Upper lobe of left lung (tissue), 4 donors: Measurements from ENCODE around the gene ITPKC.

Source experiments
- EP300 ChIP-seq, 4 donors: sonication (generic); formaldehyde crosslinking; IDR thresholded peaks; one replicate each; pipeline ENCODE4 v1.5.1; 2017; ENCODE audit warnings: antibody characterized with exemption in 4 of 4, control low read depth in 2 of 4
- TF ChIP-seq, protein P1 (sequence below), 6 experiments: fragments of 450-650 bp in 4 of 6; fragments of 200-600 bp in 2 of 6; sonication (generic) in 2 of 6; IDR thresholded peaks; one replicate each; pipeline ENCODE4 v1.5.1; 2016 to 2019; ENCODE audit warnings: antibody characterized with exemption in 6 of 6

DNA sequence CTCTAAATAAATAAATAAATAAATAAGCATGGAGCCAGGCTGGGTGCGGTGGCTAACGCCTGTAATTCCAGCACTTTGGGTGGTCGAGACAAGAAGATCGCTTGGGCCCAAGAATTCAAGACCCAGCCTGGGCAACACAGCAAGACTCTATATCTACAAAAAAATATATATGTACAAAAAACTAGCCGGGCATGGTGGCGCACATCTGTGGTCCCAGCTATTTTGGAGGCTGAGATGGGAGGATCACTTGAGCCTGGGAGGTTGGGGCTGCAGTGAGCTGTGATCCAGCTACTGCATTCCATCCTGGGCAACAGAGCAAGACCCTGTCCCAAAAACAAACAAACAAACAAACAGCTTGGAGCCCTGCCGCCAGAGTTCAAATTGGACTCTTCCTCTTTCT is 30.6 kb downstream of the ITPKC start:
- TF ChIP-seq, protein P1, sequence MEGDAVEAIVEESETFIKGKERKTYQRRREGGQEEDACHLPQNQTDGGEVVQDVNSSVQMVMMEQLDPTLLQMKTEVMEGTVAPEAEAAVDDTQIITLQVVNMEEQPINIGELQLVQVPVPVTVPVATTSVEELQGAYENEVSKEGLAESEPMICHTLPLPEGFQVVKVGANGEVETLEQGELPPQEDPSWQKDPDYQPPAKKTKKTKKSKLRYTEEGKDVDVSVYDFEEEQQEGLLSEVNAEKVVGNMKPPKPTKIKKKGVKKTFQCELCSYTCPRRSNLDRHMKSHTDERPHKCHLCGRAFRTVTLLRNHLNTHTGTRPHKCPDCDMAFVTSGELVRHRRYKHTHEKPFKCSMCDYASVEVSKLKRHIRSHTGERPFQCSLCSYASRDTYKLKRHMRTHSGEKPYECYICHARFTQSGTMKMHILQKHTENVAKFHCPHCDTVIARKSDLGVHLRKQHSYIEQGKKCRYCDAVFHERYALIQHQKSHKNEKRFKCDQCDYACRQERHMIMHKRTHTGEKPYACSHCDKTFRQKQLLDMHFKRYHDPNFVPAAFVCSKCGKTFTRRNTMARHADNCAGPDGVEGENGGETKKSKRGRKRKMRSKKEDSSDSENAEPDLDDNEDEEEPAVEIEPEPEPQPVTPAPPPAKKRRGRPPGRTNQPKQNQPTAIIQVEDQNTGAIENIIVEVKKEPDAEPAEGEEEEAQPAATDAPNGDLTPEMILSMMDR (IDR thresholded peaks at IDR 0.05): no peak
- no peak for TF ChIP-seq EP300 (IDR thresholded peaks at IDR 0.05)
